Spleen (tissue), 7 donors: Measurements from ENCODE around the gene TEX101.
"Not testable (repeated sequence)": the region's sequence is repeated elsewhere in the genome, so short reads cannot be mapped to it uniquely, and the experiment has no call there.

Source experiments
- POLR2A ChIP-seq, 3 donors: fragments of 450-650 bp; IDR thresholded peaks; one replicate each; pipeline ENCODE4 v1.5.1; 2017; ENCODE audit warnings: antibody characterized with exemption in 3 of 3, mild to moderate bottlenecking in 1 of 3
- POLR2AphosphoS5 ChIP-seq, 3 donors: sonication (generic); formaldehyde crosslinking; IDR thresholded peaks; one replicate each; pipeline ENCODE4 v1.5.1; 2017; ENCODE audit warnings: antibody characterized with exemption in 3 of 3
- TF ChIP-seq, protein P1 (sequence below), 11 experiments: fragments of 200-600 bp in 7 of 11; fragments of 450-650 bp in 4 of 11; sonication (generic) in 4 of 11; IDR thresholded peaks in 8 of 11; conservative IDR thresholded peaks in 3 of 11; 1 replicate in 7 of 11; 2 replicates in 4 of 11; pipeline versions ENCODE4 v1.4.0 to v1.8.0; 2016 to 2021; ENCODE audit warnings: antibody characterized with exemption in 11 of 11, inconsistent platforms in 4 of 11, mild to moderate bottlenecking in 1 of 11
- donor health status: DM: no; HTN: no; CAD: no; lungs with moderate emphysema.
- donor health status: DM: no; HTN: no; CAD: no.
- donor health status: DM: no; HTN: no; CAD: no.

DNA sequence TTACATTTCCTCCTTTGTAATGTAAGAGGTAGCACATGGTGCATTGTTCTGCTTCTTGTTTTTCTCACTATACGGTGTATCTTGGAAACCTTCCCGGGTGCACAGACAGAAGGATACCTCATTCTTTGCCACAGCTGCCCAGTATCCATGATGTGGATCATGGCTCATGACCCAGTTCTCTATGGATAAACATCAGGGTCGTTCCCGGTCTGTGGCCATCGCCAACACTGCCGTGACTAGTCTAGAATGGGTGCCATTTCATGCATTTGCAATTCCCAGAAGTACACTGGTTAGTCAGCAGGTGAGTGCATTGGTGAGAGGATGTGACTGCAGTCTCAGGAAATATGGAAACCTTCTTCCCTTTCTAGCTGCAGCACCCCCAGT is 23.1 kb upstream of the TEX101 start:
- TF ChIP-seq, protein P1, sequence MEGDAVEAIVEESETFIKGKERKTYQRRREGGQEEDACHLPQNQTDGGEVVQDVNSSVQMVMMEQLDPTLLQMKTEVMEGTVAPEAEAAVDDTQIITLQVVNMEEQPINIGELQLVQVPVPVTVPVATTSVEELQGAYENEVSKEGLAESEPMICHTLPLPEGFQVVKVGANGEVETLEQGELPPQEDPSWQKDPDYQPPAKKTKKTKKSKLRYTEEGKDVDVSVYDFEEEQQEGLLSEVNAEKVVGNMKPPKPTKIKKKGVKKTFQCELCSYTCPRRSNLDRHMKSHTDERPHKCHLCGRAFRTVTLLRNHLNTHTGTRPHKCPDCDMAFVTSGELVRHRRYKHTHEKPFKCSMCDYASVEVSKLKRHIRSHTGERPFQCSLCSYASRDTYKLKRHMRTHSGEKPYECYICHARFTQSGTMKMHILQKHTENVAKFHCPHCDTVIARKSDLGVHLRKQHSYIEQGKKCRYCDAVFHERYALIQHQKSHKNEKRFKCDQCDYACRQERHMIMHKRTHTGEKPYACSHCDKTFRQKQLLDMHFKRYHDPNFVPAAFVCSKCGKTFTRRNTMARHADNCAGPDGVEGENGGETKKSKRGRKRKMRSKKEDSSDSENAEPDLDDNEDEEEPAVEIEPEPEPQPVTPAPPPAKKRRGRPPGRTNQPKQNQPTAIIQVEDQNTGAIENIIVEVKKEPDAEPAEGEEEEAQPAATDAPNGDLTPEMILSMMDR (IDR thresholded peaks at IDR 0.05 in 8 of 11, conservative IDR thresholded peaks at IDR 0.05 in 3 of 11) = not testable (repeated sequence)
- not testable (repeated sequence) for TF ChIP-seq POLR2A, POLR2AphosphoS5 (IDR thresholded peaks at IDR 0.05)
